Bronchus fibroblast of lung (primary cell): ENCODE measurements around the gene ENPP3. TPM values are rescaled to one million over a fixed set of nuclear protein-coding genes. Genes with fewer than 3 reads are reported as not detected.

ENCODE experiments used
- total RNA-seq: library from RNA; depleted of rRNA; stranded (reverse); fragments of >200 nt; gene quantifications from 2 replicates; pipeline ENCODE4 v1.2.3, GENCODE V29; 2015

The ENPP3 gene
- total RNA-seq = under 0.01 and 1.5 TPM in 2 replicates

GRCh38 chr6:131636880-131637792 lies at the start of gene ENPP3:
ENPP3 (plus strand) TSS chr6:131637302; CDS start chr6:131637385, 83 bp downstream.

DNA sequence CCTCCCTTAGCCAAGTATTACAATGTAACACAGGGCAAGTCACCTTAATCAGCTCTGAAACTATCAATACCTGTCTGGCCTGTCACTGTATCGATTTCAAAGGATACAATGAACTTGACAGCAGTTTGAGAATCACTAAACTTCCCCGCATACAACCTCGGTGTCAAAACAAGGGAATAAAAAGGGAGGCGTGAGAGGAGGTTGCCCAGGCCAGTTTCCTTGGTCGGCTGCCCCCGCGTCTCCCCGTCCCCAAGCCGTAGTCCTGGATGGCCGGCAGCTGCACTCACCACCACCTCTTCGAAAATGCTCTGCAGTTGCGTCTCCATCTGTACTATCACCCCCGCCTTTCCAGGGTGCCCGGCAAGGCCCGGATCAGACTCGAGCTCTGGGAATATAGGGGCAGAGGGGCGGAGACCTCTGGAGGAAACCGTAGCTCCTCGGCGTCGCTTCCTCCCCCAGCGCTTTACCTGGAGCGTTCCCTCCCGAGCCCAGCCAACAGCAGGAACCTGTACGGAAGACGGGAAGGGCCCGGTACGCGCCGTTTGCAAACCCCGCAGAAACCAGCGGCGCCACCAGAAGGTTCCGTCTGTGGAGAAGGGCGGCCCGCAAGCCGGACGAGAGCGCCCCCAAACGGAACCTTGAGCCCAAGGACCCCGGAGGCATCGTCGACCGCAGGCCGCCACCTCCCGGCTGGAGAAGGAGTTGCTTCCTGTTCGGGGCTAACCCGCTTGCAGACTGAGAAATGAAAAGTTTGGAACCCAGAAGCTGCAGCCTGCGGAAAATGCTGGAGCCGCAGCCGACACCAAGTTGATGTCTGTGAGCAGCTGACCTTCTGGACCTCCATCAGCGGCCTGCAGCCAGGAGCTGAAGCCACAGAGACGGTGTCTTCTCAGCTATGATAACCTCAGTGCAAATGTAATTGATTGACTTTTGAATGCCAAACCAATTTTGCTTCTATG lies 9.1 kb upstream of the ENPP3 start, which contains the start of gene MED23:
MED23 (minus strand) TSS at position 519 of the 959 bp plus-strand sequence; CDS start at position 326, 193 bp downstream.

GRCh38 chr6:131710917-131711316 lies 73.8 kb downstream of the ENPP3 start, which contains the start of gene CTAGE9:
CTAGE9 (minus strand) TSS chr6:131711017; CDS start chr6:131711017, 0 bp downstream.

Other genes starting within 250 kb of the ENPP3 start
- gene ARG1, start 64.1 kb upstream of the ENPP3 start, total RNA-seq = not detected in 2 replicates
- gene MED23, start 9.1 kb upstream of the ENPP3 start, total RNA-seq = 12.8 and 13.2 TPM in 2 replicates
- gene OR2A4, start 64.1 kb downstream of the ENPP3 start, total RNA-seq = 0.15 TPM in 1 of 2 replicates, not detected in the other
- gene CTAGE9, start 73.7 kb downstream of the ENPP3 start, total RNA-seq = under 0.01 TPM in 1 of 2 replicates, not detected in the other
- 6.1 and 6.6 TPM in 2 replicates for gene ENPP1, start 170.7 kb downstream of the ENPP3 start, total RNA-seq